GM12878 (cell line): ENCODE measurements around the gene SCN8A. TPM values are rescaled to one million over a fixed set of nuclear protein-coding genes. Genes with fewer than 3 reads are reported as not detected.
"Not testable (repeated sequence)": the region's sequence is repeated elsewhere in the genome, so short reads cannot be mapped to it uniquely, and the experiment has no call there.

Source experiments
- ATAC-seq: fragments of 200-7000 bp; cut with Tn5 transposase; 3 replicates; pipeline ENCODE4 v1.9.1; 2020; ENCODE audit warnings: mild to moderate bottlenecking, moderate library complexity
- BruUV-seq: library from RNA; stranded (reverse); fragments of 400-500 nt; replicated peaks from 2 replicates; lab custom pipeline; 2021; lab: Mats Ljungman, UMichigan
- CTCF ChIA-PET: fragments of 300-600 bp; sonication (Branson Sonifier 250); formaldehyde crosslinking; extraction: SDS; loops from one replicate; lab custom pipeline; 2021; ENCODE audit warnings: inconsistent platforms; lab: Yijun Ruan, JAX
- POLR2A ChIA-PET: fragments of 350-600 bp; formaldehyde crosslinking; extraction: SDS; loops from one replicate; lab custom pipeline; 2021; ENCODE audit warnings: inconsistent platforms; lab: Charles Lee
- RAD21 ChIA-PET: fragments of 300-600 bp; sonication (Branson Sonifier 250); formaldehyde crosslinking; loops from one replicate; lab custom pipeline; 2023; ENCODE audit warnings: antibody characterized with exemption; ENCODE audit not compliant: unreplicated experiment; lab: Charles Lee
- SMC1A ChIA-PET: fragments of 300-600 bp; sonication (Branson Sonifier 250); formaldehyde crosslinking; loops from one replicate; lab custom pipeline; 2023; ENCODE audit not compliant: unreplicated experiment, uncharacterized antibody; lab: Charles Lee
- DNase-seq: peaks from one replicate; pipeline ENCODE4 v3.0.0-alpha.2; 2011; ENCODE audit warnings: low read depth, low spot score
- FAIRE-seq: peaks from 3 replicates; lab custom pipeline; 2011; peaks lifted over from hg19 to GRCh38; lab: Jason Lieb, UNC
- H2AFZ ChIP-seq: 2 replicates; pipeline ENCODE4 v1.6.0; 2011; ENCODE audit warnings: low read depth, low read length, control low read depth; ENCODE audit not compliant: control insufficient read depth
- H3K27ac ChIP-seq: 2 replicates; pipeline ENCODE4 v1.5.1; 2011; ENCODE audit warnings: control low read depth; ENCODE audit not compliant: control insufficient read depth, insufficient read depth
- H3K27me3 ChIP-seq, 2 experiments: replicated peaks in 1 of 2; 2 replicates each; pipeline versions ENCODE4 v1.6.0 to v1.6.1; 2011; ENCODE audit warnings: low read length in 1 of 2; ENCODE audit not compliant: control insufficient read depth in 2 of 2, insufficient read depth in 2 of 2
- H3K36me3 ChIP-seq, 2 experiments: 2 replicates each; pipeline ENCODE4 v1.5.1; 2011; ENCODE audit warnings: low read length in 1 of 2; ENCODE audit not compliant: control insufficient read depth in 2 of 2, insufficient read depth in 2 of 2
- H3K4me1 ChIP-seq: 2 replicates; pipeline ENCODE4 v1.6.1; 2011; ENCODE audit warnings: mild to moderate bottlenecking, low read length, moderate library complexity, mixed read lengths; ENCODE audit not compliant: control insufficient read depth, insufficient read depth
- H3K4me2 ChIP-seq: 2 replicates; pipeline ENCODE4 v1.6.0; 2011; ENCODE audit warnings: control low read depth; ENCODE audit not compliant: control insufficient read depth, insufficient read depth
- H3K4me3 ChIP-seq: fragments of 200-600 bp; sonication (generic); 2 replicates; pipeline ENCODE4 v1.5.1; 2016
- H3K79me2 ChIP-seq: 2 replicates; pipeline ENCODE4 v1.6.0; 2011; ENCODE audit warnings: low read length; ENCODE audit not compliant: control insufficient read depth, insufficient read depth
- H3K9ac ChIP-seq: 2 replicates; pipeline ENCODE4 v1.8.0; 2011; ENCODE audit warnings: low read length, control low read depth, mixed read lengths; ENCODE audit not compliant: control insufficient read depth, insufficient read depth
- H3K9me3 ChIP-seq: replicated peaks from 3 replicates; pipeline ENCODE4 v1.5.1; 2011; ENCODE audit warnings: mild to moderate bottlenecking, low read length; ENCODE audit not compliant: control insufficient read depth, insufficient read depth
- H4K20me1 ChIP-seq: 2 replicates; pipeline ENCODE4 v1.6.0; 2011; ENCODE audit not compliant: control insufficient read depth, insufficient read depth
- BCLAF1 ChIP-seq: fragments of 450-650 bp; IDR thresholded peaks from 2 replicates; pipeline ENCODE4 v1.6.1; 2017; ENCODE audit warnings: antibody characterized with exemption, mild to moderate bottlenecking, moderate library complexity
- CHD2 ChIP-seq: IDR thresholded peaks from 2 replicates; pipeline ENCODE4 v1.6.1; 2011; ENCODE audit warnings: low read depth, low read length, improper control_type of control experiment, borderline replicate concordance
- KLF5 ChIP-seq: fragments of 450-650 bp; IDR thresholded peaks from 2 replicates; pipeline ENCODE4 v1.6.1; 2014; ENCODE audit warnings: mild to moderate bottlenecking; ENCODE audit not compliant: partially characterized antibody
- MYC ChIP-seq: IDR thresholded peaks from 2 replicates; pipeline ENCODE4 v1.6.1; 2011; ENCODE audit warnings: mild to moderate bottlenecking, low read length, moderate library complexity, inconsistent platforms; ENCODE audit not compliant: insufficient read depth, insufficient replicate concordance, insufficient read length, severe bottlenecking
- NR2F1 ChIP-seq: fragments of 450-650 bp; conservative IDR thresholded peaks from 2 replicates; pipeline ENCODE4 v1.6.1; 2017; ENCODE audit warnings: mild to moderate bottlenecking
- RB1 ChIP-seq: fragments of 450-650 bp; formaldehyde crosslinking; IDR thresholded peaks from 2 replicates; pipeline ENCODE4 v1.6.1; 2017; ENCODE audit warnings: mild to moderate bottlenecking, borderline replicate concordance
- RELA ChIP-seq: fragments of 450-650 bp; IDR thresholded peaks from 2 replicates; pipeline ENCODE4 v1.8.0; 2014; ENCODE audit warnings: borderline replicate concordance; ENCODE audit not compliant: partially characterized antibody
- TAF1 ChIP-seq: IDR thresholded peaks from 2 replicates; pipeline ENCODE4 v1.6.1; 2011; ENCODE audit warnings: mild to moderate bottlenecking, low read depth, low read length, borderline replicate concordance
- ZNF687 ChIP-seq: fragments of 450-650 bp; IDR thresholded peaks from 2 replicates; pipeline ENCODE4 v1.6.1; 2017; ENCODE audit warnings: mild to moderate bottlenecking, moderate library complexity
- WGBS: methylation state at CpG from one replicate; pipeline ENCODE4 v1.1.6; 2016; ENCODE audit warnings: low lambda C conversion rate; ENCODE audit not compliant: insufficient replicate concordance, insufficient coverage; ENCODE audit errors: missing lambda C conversion rate; 5-methylcytosine and 5-hydroxymethylcytosine counted together
- in situ Hi-C: fragments of 300-500 bp; cut with MboI; formaldehyde crosslinking; loops from 9 replicates; pipeline ENCODE4 v1.14.3; 2018; ENCODE audit warnings: mixed read lengths
- intact Hi-C: fragments of 100-400 bp; cut with micrococcal nuclease; formaldehyde crosslinking; loops from one replicate; pipeline ENCODE4 v1.14.2; 2022; ENCODE audit not compliant: unreplicated experiment
- polyA plus RNA-seq, 11 experiments: library from polyadenylated mRNA; depleted of rRNA in 4 of 11; unstranded in 6 of 11; stranded (reverse) in 5 of 11; fragments of >200 nt; fragmentation: Nextera tagmentation in 4 of 11; fragmentation: Illumina TruSeq in 1 of 11; extraction: Ambion mirVana in 4 of 11; extraction: Trizol in 1 of 11; gene quantifications; 1 replicate in 1 of 11; 2 replicates in 10 of 11; pipeline versions ENCODE4 v1.2.1 to v1.2.3, GENCODE V29; 2011 to 2016; ENCODE audit warnings: inconsistent platforms in 2 of 11, missing spikeins in 2 of 11, low read depth in 1 of 11
- total RNA-seq, 4 experiments: library from RNA; depleted of rRNA in 3 of 4; stranded (reverse); fragments of >200 nt in 3 of 4; fragmentation: Illumina TruSeq in 1 of 4; extraction: Trizol in 1 of 4; gene quantifications; 2 replicates each; pipeline versions ENCODE4 v1.2.1 to v1.2.3, GENCODE V29; 2013 to 2021

Gene SCN8A
- total and polyA plus RNA-seq, 10 of the 15 experiments (the other 5 are each of a cell fraction or from before 2014, with no cell fraction given) = 0.02 to 0.23 (median 0.06) TPM; not detected in 2

- TF ChIP-seq BCLAF1 (no peak), RELA (no peak), TAF1 (no peak), KLF5 (no peak), ZNF687 (no peak)
These were observed 51.3 kb downstream of the SCN8A start (continued) for GRCh38 chr12:51642286-51642685.

- ATAC-seq (no peak), DNase-seq (no peak), FAIRE-seq (no peak)
- ChIA-PET CTCF (interaction anchor here (1.1 kb wide), 1 partner anchor 47 kb away, joined by 3 read pairs; no protein-coding TSS in a partner anchor), RAD21 (no interaction called here), POLR2A (no interaction called here), SMC1A (no interaction called here)
- in situ Hi-C loops (no loop called here), intact Hi-C loops (no loop called here)
- no peak for TF ChIP-seq RB1
- TF ChIP-seq MYC = no peak
- no peak for TF ChIP-seq CHD2
- TF ChIP-seq NR2F1 = no peak
- Histone ChIP-seq H3K27ac (no peak overlapping the region), H3K79me2 (no peaks in the 10 kb centered on the region), H3K4me1 (no peaks in the 10 kb centered on the region), H3K4me3 (no peak overlapping the region), H2AFZ (no peak overlapping the region), H3K9me3 (no peaks in the 10 kb centered on the region), H3K4me2 (no peak overlapping the region), H3K27me3 (no peaks in the 10 kb centered on the region; a peak in 1 of 4 replicates), H3K36me3 (no peaks in the 10 kb centered on the region), H3K9ac (no peak overlapping the region), H4K20me1 (no peaks in the 10 kb centered on the region)
- 5% methylated on average over 1 of the region's 1 CpG for WGBS
- BruUV-seq = no TSS peak
These were observed 52.9 kb downstream of the SCN8A start for GRCh38 chr12:51643951-51644350.

- H4K20me1 ChIP-seq, ATAC-seq, SMC1A ChIA-PET, H2AFZ ChIP-seq, H3K4me3 ChIP-seq, DNase-seq, CTCF ChIA-PET, H3K36me3 ChIP-seq, H3K9me3 ChIP-seq, FAIRE-seq, in situ Hi-C loops, H3K4me2 ChIP-seq, H3K4me1 ChIP-seq, H3K27ac ChIP-seq, RAD21 ChIA-PET, BruUV-seq, POLR2A ChIA-PET, H3K27me3 ChIP-seq, H3K9ac ChIP-seq, H3K79me2 ChIP-seq, intact Hi-C loops: not testable (repeated sequence)
- 73% methylated on average over 11 of the region's 23 CpGs for WGBS
These were observed 53.7 kb downstream of the SCN8A start for GRCh38 chr12:51644691-51645090.
